Transverse colon (tissue), 4 donors: Measurements from ENCODE around the gene NQO1. TPM values are rescaled to one million over a fixed set of nuclear protein-coding genes. Genes with fewer than 3 reads are reported as not detected.

ENCODE experiments used
- DNase-seq: peaks from one replicate; pipeline ENCODE4 v3.0.0-alpha.2; 2019
- H3K27ac ChIP-seq, 4 donors: fragments of 200-600 bp; sonication (generic); 2 replicates each; pipeline ENCODE4 v1.5.1; 2016 to 2018; ENCODE audit warnings: inconsistent platforms in 4 of 4
- H3K27me3 ChIP-seq: fragments of 200-600 bp; sonication (generic); 2 replicates; pipeline ENCODE4 v1.5.1; 2017; ENCODE audit warnings: inconsistent platforms
- H3K36me3 ChIP-seq, 4 donors: fragments of 200-600 bp; sonication (generic); 2 replicates each; pipeline ENCODE4 v1.5.1; 2017 to 2019; ENCODE audit warnings: inconsistent platforms in 4 of 4
- H3K4me1 ChIP-seq, 4 donors: fragments of 200-600 bp; sonication (generic); 2 replicates each; pipeline ENCODE4 v1.5.1; 2017 to 2020; ENCODE audit warnings: inconsistent platforms in 4 of 4
- H3K4me3 ChIP-seq, 4 donors: fragments of 200-600 bp; sonication (generic); 1 replicate in 1 of 4; 2 replicates in 3 of 4; pipeline versions ENCODE4 v1.5.1 to v1.6.1; 2017 to 2019; ENCODE audit warnings: inconsistent platforms in 4 of 4
- H3K9me3 ChIP-seq, 2 donors: fragments of 200-600 bp; sonication (generic); 2 replicates each; pipeline ENCODE4 v1.5.1; 2017 to 2019; ENCODE audit warnings: inconsistent platforms in 2 of 2
- EP300 ChIP-seq: sonication (generic); formaldehyde crosslinking; IDR thresholded peaks from one replicate; pipeline ENCODE4 v1.6.1; 2017; ENCODE audit warnings: antibody characterized with exemption, low read depth
- POLR2A ChIP-seq: fragments of 450-650 bp; IDR thresholded peaks from one replicate; pipeline ENCODE4 v1.6.1; 2016; ENCODE audit warnings: antibody characterized with exemption, mild to moderate bottlenecking, moderate library complexity
- POLR2AphosphoS5 ChIP-seq, 3 donors: sonication (generic); formaldehyde crosslinking; IDR thresholded peaks; one replicate each; pipeline ENCODE4 v1.6.1; 2016; ENCODE audit warnings: antibody characterized with exemption in 3 of 3
- WGBS, 2 donors: methylation state at CpG; one replicate each; pipeline ENCODE4 v1.1.5; 2018; ENCODE audit warnings: low coverage in 1 of 2; 5-methylcytosine and 5-hydroxymethylcytosine counted together
- in situ Hi-C, 4 donors: fragments of 200-750 bp; cut with MboI; loops; one replicate each; pipeline versions ENCODE4 v1.15.0 to v1.15.1; 2017; ENCODE audit warnings: low sequenced_read_pairs in 3 of 4, low pct_ligation_motif_present in 1 of 4, low pct_unique_long_range_greater_than_20kb in 1 of 4
- intact Hi-C: fragments of 100-400 bp; cut with DNase I; formaldehyde crosslinking; loops from one replicate; pipeline ENCODE4 v1.15.1; 2023; ENCODE audit warnings: low total_unique reads
- total RNA-seq, 4 donors: library from RNA; depleted of rRNA; stranded (reverse); fragments of >200 nt; gene quantifications; one replicate each; pipeline ENCODE4 v1.1.0, GENCODE V29; 2016
- TF ChIP-seq, protein P1 (sequence below), 5 experiments: fragments of 200-600 bp in 3 of 5; fragments of 450-650 bp in 2 of 5; sonication (generic) in 3 of 5; IDR thresholded peaks; 1 replicate in 2 of 5; 2 replicates in 3 of 5; pipeline ENCODE4 v1.5.1; 2016 to 2017; ENCODE audit warnings: antibody characterized with exemption in 5 of 5, inconsistent platforms in 3 of 5, mild to moderate bottlenecking in 2 of 5, moderate library complexity in 1 of 5

NQO1 gene
- total RNA-seq, 4 donors from 2014 or later, result 9.0 to 296 (median 165) TPM

DNA sequence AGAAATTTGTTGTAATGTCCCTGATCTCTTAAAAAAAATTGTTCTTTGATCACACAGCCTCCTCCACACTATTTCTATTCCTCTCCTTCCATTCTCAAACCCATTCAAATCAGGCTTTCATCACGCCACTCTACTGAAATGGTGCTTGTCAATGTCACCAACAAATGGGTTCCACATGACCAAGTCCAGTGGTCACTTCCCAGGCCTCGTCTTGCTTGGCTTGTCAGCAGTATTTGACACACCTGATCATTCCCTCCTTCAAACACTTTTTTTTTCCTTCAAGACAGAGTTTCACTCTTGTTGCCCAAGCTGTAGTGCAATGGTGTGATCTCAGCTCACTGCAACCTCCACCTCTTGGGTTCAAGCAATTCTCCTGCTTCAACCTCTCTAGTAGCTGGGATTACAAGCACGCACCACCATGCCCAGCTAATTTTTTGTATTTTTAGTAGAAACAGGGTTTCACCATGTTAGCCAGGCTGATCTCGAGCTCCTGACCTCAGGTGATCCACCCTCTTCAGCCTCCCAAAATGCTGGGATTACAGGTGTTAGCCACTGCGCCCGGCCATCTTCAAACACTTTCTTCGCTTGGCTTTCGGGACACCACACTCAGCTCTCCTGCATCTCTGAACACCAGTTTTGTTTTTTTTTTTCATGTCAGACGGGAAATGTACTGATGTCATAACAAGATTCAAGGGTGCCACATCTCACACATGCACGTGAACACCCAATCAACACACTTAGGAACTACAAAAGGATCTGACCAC is 18.3 kb downstream of the NQO1 start:
- in situ Hi-C loops (loop anchor here in 3 of 4 donors (10.0 to 25.0 kb wide), 2 partner anchors 47 to 321 kb away; partner anchors contain the start of genes NOB1 (in 2 of the 3) and TERF2 (in 1 of the 3)), intact Hi-C loops (no loop called here)
- DNase-seq, result no peak
- 74 to 84% methylated on average over 3 to 10 of the region's 10 CpGs for WGBS, 2 donors
- TF ChIP-seq POLR2A (no peak), EP300 (no peak), POLR2AphosphoS5 (IDR thresholded peaks at IDR 0.05) (no peak)
- TF ChIP-seq, protein P1, sequence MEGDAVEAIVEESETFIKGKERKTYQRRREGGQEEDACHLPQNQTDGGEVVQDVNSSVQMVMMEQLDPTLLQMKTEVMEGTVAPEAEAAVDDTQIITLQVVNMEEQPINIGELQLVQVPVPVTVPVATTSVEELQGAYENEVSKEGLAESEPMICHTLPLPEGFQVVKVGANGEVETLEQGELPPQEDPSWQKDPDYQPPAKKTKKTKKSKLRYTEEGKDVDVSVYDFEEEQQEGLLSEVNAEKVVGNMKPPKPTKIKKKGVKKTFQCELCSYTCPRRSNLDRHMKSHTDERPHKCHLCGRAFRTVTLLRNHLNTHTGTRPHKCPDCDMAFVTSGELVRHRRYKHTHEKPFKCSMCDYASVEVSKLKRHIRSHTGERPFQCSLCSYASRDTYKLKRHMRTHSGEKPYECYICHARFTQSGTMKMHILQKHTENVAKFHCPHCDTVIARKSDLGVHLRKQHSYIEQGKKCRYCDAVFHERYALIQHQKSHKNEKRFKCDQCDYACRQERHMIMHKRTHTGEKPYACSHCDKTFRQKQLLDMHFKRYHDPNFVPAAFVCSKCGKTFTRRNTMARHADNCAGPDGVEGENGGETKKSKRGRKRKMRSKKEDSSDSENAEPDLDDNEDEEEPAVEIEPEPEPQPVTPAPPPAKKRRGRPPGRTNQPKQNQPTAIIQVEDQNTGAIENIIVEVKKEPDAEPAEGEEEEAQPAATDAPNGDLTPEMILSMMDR (IDR thresholded peaks at IDR 0.05), result no peak
- Histone ChIP-seq H3K9me3 (no peaks in the 10 kb centered on the region), H3K4me1 (peaks cover 0 to 38% (median 12%) of the 10 kb centered on the region in 4 donors), H3K27me3 (no peaks in the 10 kb centered on the region), H3K27ac (no peak overlapping the region), H3K36me3 (peaks cover 0 to 10% (median 0%) of the 10 kb centered on the region in 4 donors), H3K4me3 (no peak overlapping the region)

DNA sequence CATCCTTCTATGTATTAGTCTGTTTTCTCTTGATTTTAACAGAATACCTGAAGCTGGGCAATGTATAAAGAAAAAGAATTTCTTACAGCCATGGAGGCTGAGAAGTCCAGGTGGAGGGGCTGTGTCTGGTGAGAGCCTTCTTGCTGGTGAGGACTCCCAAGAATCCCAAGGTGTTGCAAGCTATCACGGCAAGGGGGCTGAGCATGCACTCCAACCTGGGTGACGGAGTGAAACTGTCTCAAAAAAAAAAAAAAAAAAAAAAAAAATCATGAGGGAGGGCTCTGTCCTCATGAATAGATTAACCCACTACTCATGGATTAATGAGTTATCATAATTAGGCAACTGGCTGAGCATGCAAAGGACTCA is 19.4 kb downstream of the NQO1 start:
- TF ChIP-seq, protein P1 (IDR thresholded peaks at IDR 0.05), result no peak
- no peak for TF ChIP-seq POLR2AphosphoS5 (IDR thresholded peaks at IDR 0.05)
- TF ChIP-seq EP300, result no peak
- no peak for TF ChIP-seq POLR2A
- Histone ChIP-seq H3K36me3 (peaks cover 0 to 2% (median 0%) of the 10 kb centered on the region in 4 donors), H3K4me1 (peaks cover 0 to 36% (median 11%) of the 10 kb centered on the region in 4 donors), H3K4me3 (no peak overlapping the region), H3K27ac (peak overlapping the region in 1 of 4 donors; percentile 34), H3K9me3 (no peaks in the 10 kb centered on the region), H3K27me3 (no peaks in the 10 kb centered on the region)
- no peak for DNase-seq
- WGBS, 2 donors, result 88% methylated on average over 2 of the region's 2 CpGs; no CpG with 5 or more reads in 1 of the 2 donors
- intact Hi-C loops (no loop called here), in situ Hi-C loops (loop anchor here in 3 of 4 donors (10.0 to 25.0 kb wide), 2 partner anchors 48 to 320 kb away; partner anchors contain the start of genes NOB1 (in 2 of the 3) and TERF2 (in 1 of the 3))

DNA sequence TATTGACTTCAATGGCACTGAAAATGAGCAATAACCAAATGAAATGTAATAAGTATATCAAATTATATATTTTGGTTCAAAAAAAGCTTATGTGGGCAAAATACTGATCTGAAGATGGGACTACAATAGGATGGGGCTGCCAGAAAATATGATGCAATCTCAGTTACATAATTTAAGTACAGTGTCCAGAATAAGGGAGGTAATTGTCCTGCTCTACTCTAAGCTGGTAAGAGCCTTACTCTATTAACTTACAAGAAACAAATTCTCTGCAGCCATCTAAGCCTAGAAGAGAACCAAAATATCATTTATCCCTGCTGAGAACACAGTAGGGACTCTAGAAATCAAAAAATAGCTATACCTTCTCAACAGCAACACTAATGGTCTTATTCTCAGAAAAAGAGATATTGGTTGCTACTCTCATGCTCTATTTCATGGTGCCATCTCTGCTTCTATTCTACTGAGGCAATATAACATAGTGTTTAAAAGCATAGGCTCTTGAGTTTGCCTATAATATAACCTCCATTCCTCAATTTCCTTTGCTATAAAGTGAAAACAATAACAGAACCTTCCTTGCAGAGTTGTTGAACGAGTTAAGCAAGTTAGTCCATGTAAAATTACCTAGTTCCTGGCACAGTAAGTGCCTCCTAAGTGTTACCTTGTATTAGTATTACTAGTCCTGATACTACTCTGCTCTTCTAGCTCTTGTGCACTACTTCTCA is 19.9 kb downstream of the NQO1 start:
- no peaks in the 10 kb centered on the region for H3K9me3 ChIP-seq
- in situ Hi-C loops, result loop anchor here in 3 of 4 donors (10.0 to 25.0 kb wide), 2 partner anchors 48 to 319 kb away; partner anchors contain the start of genes NOB1 (in 2 of the 3) and TERF2 (in 1 of the 3)
- no peak overlapping the region for H3K4me3 ChIP-seq
- intact Hi-C loops, result no loop called here
- H3K27me3 ChIP-seq, result no peaks in the 10 kb centered on the region
- H3K27ac ChIP-seq, result peak overlapping the region in 3 of 4 donors; percentile 17 to 34 (median 30)
- WGBS, 2 donors, result 38 to 41% methylated on average over 1 of the region's 1 CpG
- DNase-seq, result no peak
- peaks cover 0 to 4% (median 0%) of the 10 kb centered on the region in 4 donors for H3K36me3 ChIP-seq
- TF ChIP-seq, protein P1 (IDR thresholded peaks at IDR 0.05), result no peak
- TF ChIP-seq POLR2A (no peak), EP300 (no peak), POLR2AphosphoS5 (IDR thresholded peaks at IDR 0.05) (no peak)
- H3K4me1 ChIP-seq, result peaks cover 0 to 31% (median 9%) of the 10 kb centered on the region in 4 donors

DNA sequence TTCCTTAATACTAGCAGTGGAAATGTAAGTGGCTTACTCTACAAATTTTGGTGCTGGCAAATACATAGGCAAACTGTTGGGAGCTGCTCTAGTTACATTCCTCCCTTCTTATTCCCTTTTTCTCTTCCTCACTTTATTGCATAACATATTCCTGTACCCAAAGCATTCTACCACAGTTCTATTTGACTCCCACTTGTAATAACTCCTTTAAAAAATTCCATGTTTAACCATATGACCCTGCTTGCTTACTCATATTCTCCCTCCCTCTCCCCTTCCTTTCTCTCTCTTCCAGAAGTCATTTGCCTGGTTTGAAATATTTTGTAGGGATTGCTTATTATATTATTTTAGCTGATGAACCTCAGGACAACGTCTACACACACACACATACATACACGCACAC is 22.7 kb downstream of the NQO1 start:
- H3K27ac ChIP-seq, result no peak overlapping the region
- H3K9me3 ChIP-seq, result no peaks in the 10 kb centered on the region
- H3K4me1 ChIP-seq, result peaks cover 0 to 13% (median 7%) of the 10 kb centered on the region in 4 donors
- no peaks in the 10 kb centered on the region for H3K27me3 ChIP-seq
- no peak for DNase-seq
- H3K36me3 ChIP-seq, result peaks cover 0 to 4% (median 0%) of the 10 kb centered on the region in 4 donors
- intact Hi-C loops (no loop called here), in situ Hi-C loops (loop anchor here in 3 of 4 donors (10.0 to 25.0 kb wide), 2 partner anchors 51 to 316 kb away; partner anchors contain the start of genes NOB1 (in 2 of the 3) and TERF2 (in 1 of the 3))
- TF ChIP-seq POLR2AphosphoS5 (IDR thresholded peaks at IDR 0.05), result no peak
- TF ChIP-seq, protein P1 (IDR thresholded peaks at IDR 0.05), result no peak
- TF ChIP-seq EP300, result no peak
- 69 to 90% methylated on average over 2 of the region's 2 CpGs for WGBS, 2 donors
- H3K4me3 ChIP-seq, result no peak overlapping the region
